Natural killer cell (primary cell): ENCODE data around the gene RESP18. TPM values are rescaled to one million over a fixed set of nuclear protein-coding genes. Genes with fewer than 3 reads are reported as not detected.
"Not testable (repeated sequence)": the region's sequence is repeated elsewhere in the genome, so short reads cannot be mapped to it uniquely, and the experiment has no call there.

Source experiments
- ATAC-seq, 3 donors: fragments of 150-1000 bp in 2 of 3; fragments of 200-7000 bp in 1 of 3; cut with Tn5 transposase; 1 replicate in 1 of 3; 2 replicates in 2 of 3; pipeline ENCODE4 v1.10.0; 2021; ENCODE audit warnings: mild to moderate bottlenecking in 2 of 3, moderate library complexity in 2 of 3
- DNase-seq, 2 donors: peaks; one replicate each; pipeline versions ENCODE4 v3.0.0 to v3.0.0-alpha.2; 2013 to 2021; ENCODE audit warnings: mixed read lengths in 1 of 2
- H3K27ac ChIP-seq: one replicate; pipeline ENCODE4 v1.5.1; 2013; ENCODE audit warnings: mild to moderate bottlenecking, low read length
- H3K27me3 ChIP-seq: one replicate; pipeline ENCODE4 v1.6.1; 2013; ENCODE audit warnings: low read length; ENCODE audit not compliant: control insufficient read depth, insufficient read depth
- H3K36me3 ChIP-seq: one replicate; pipeline ENCODE4 v1.6.1; 2013; ENCODE audit warnings: low read length; ENCODE audit not compliant: control insufficient read depth, insufficient read depth
- H3K4me1 ChIP-seq: one replicate; pipeline ENCODE4 v1.6.1; 2013; ENCODE audit warnings: low read length; ENCODE audit not compliant: control insufficient read depth, insufficient read depth
- H3K4me3 ChIP-seq: one replicate; pipeline ENCODE4 v1.5.1; 2013; ENCODE audit warnings: low read length
- H3K9me3 ChIP-seq: one replicate; pipeline ENCODE4 v1.6.1; 2013; ENCODE audit warnings: low read length; ENCODE audit not compliant: control insufficient read depth, insufficient read depth
- H3K27ac Mint-ChIP-seq, 2 donors: one replicate each; pipeline ENCODE4 v1.8.0; 2022; ENCODE audit warnings: mild to moderate bottlenecking in 2 of 2, mixed read lengths in 2 of 2, moderate library complexity in 1 of 2
- H3K27me3 Mint-ChIP-seq, 2 donors: one replicate each; pipeline ENCODE4 v1.8.0; 2022; ENCODE audit warnings: low read depth in 2 of 2, mixed read lengths in 2 of 2
- H3K36me3 Mint-ChIP-seq: one replicate; pipeline ENCODE4 v1.8.0; 2022; ENCODE audit warnings: mixed read lengths
- H3K4me1 Mint-ChIP-seq, 2 donors: one replicate each; pipeline ENCODE4 v1.8.0; 2022; ENCODE audit warnings: mixed read lengths in 2 of 2
- H3K4me3 Mint-ChIP-seq: one replicate; pipeline ENCODE4 v1.8.0; 2022; ENCODE audit warnings: mild to moderate bottlenecking, moderate library complexity, mixed read lengths
- H3K9me3 Mint-ChIP-seq, 2 donors: one replicate each; pipeline ENCODE4 v1.8.0; 2022; ENCODE audit warnings: mixed read lengths in 2 of 2
- CTCF ChIP-seq: fragments of 200-600 bp; IDR thresholded peaks from one replicate; pipeline ENCODE4 v1.8.0; 2022; ENCODE audit warnings: antibody characterized with exemption
- WGBS: methylation state at CpG from one replicate; pipeline ENCODE4 v1.1.7; 2013; ENCODE audit warnings: missing lambda C conversion rate; ENCODE audit not compliant: insufficient coverage; 5-methylcytosine and 5-hydroxymethylcytosine counted together
- intact Hi-C: fragments of 100-400 bp; cut with micrococcal nuclease; formaldehyde crosslinking; loops from one replicate; pipeline ENCODE4 v1.14.2; 2022
- total RNA-seq, 4 donors: library from RNA; stranded (reverse); fragments of 120-200 nt in 1 of 4; gene quantifications; one replicate each; pipeline versions ENCODE4 v1.2.3 to v1.2.4, GENCODE V29; 2013 to 2022

The RESP18 gene
- total RNA-seq, 3 donors from 2014 or later (not counting 1 experiment from before 2014, with no cell fraction given) = not detected

DNA sequence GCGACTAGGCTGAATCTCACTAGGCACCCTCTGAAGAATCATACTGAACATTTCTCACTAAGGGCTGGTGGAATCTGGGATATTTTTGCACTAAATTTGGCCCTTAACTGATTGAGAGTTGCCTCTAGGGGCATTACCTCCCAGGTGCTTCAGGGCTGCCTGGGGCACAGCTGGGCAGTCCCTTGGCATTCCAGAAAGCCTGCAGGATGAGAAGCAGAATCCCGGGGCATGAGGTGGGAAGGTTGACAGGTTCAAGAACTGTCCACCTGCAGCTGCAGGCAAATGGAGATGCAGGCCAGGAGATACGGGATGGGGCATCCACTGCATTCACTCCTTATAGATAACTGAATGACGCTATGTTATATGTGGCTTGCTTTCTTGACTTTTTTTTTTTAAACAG is 7.4 kb downstream of the RESP18 start:
- TF ChIP-seq CTCF = no peak
- Mint-ChIP-seq H3K9me3 (no peaks in the 10 kb centered on the region), H3K36me3 (no peaks in the 10 kb centered on the region), H3K4me1 (no peaks in the 10 kb centered on the region), H3K27ac (no peak overlapping the region), H3K4me3 (no peak overlapping the region), H3K27me3 (peaks cover 34 to 54% of the 10 kb centered on the region in 2 donors)
- DNase-seq (no peak), ATAC-seq (no peak)
- Histone ChIP-seq H3K27me3 (peaks cover 3% of the 10 kb centered on the region), H3K4me1 (peaks cover 3% of the 10 kb centered on the region), H3K36me3 (no peaks in the 10 kb centered on the region), H3K9me3 (no peaks in the 10 kb centered on the region), H3K4me3 (no peak overlapping the region), H3K27ac (no peak overlapping the region)
- 96% methylated on average over 4 of the region's 4 CpGs for WGBS
- intact Hi-C loops = no loop called here

DNA sequence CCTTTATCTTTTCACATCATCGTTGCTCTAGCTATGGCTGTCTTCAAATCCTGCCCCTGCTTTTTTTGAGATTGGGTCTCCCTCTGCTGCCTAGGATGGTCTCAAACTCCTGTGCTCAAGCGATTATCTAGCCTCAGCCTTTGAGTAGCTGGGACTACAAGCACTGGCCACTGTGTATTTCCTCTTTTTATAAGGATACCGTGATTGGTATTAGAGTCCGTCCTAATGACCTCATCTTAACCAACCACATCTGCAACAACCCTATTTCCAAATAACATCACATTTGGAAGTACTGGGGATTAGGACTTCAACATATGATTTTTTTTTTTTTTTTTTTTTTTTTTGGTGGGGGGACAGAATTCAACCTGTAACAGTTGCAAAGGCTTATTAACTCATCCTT is 9.1 kb downstream of the RESP18 start:
- no peak overlapping the region for H3K4me3 Mint-ChIP-seq
- intact Hi-C loops = no loop called here
- no peak overlapping the region for H3K27ac ChIP-seq
- DNase-seq (no peak), ATAC-seq (no peak)
- H3K4me1 Mint-ChIP-seq = no peaks in the 10 kb centered on the region
- H3K4me3 ChIP-seq = no peak overlapping the region
- peaks cover 26 to 37% of the 10 kb centered on the region in 2 donors for H3K27me3 Mint-ChIP-seq
- 52% methylated on average over 2 of the region's 4 CpGs for WGBS
- H3K36me3 ChIP-seq = no peaks in the 10 kb centered on the region
- no peaks in the 10 kb centered on the region for H3K36me3 Mint-ChIP-seq
- peaks cover 3% of the 10 kb centered on the region for H3K4me1 ChIP-seq
- no peaks in the 10 kb centered on the region for H3K9me3 ChIP-seq
- TF ChIP-seq CTCF = no peak
- no peaks in the 10 kb centered on the region for H3K27me3 ChIP-seq
- no peaks in the 10 kb centered on the region for H3K9me3 Mint-ChIP-seq
- H3K27ac Mint-ChIP-seq = no peak overlapping the region

DNA sequence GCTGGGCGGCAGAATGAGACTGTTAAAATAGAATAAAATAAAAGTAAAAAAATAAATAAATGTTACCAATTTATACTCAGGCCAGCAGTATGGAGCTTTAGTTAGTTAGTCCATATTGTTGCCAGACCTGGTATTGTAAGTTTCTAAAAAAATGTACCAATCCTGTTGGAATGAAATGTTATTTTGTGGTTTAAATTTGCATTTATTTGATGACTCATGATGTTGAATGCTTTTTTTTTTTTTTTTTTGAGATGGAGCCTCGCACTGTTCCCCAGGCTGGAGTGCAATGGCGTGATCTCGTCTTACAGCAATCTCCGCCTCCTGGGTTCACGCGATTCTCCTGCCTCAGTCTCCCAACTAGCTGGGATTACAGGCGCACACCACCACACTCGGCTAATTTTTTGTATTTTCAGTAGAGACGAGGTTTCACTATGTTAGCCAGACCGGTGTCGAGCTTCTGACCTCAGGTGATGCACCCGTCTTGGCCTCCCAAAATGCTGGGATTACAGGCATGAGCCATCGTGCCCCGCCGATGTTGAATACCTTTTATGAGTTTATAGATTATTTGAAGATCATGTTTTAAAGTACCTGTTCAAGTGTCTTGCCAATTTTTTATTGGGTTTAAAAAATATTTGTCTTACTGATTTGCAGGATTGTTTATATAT is 17.6 kb downstream of the RESP18 start:
- H3K27ac Mint-ChIP-seq = no peak overlapping the region
- no peaks in the 10 kb centered on the region for H3K4me1 Mint-ChIP-seq
- Histone ChIP-seq H3K9me3 (no peaks in the 10 kb centered on the region), H3K27me3 (peaks cover 4% of the 10 kb centered on the region), H3K27ac (no peak overlapping the region), H3K4me3 (no peak overlapping the region), H3K36me3 (no peaks in the 10 kb centered on the region), H3K4me1 (no peaks in the 10 kb centered on the region)
- peaks cover 15 to 24% of the 10 kb centered on the region in 2 donors for H3K27me3 Mint-ChIP-seq
- no peak for TF ChIP-seq CTCF
- 90% methylated on average over 15 of the region's 16 CpGs for WGBS
- H3K36me3 Mint-ChIP-seq = no peaks in the 10 kb centered on the region
- no peak overlapping the region for H3K4me3 Mint-ChIP-seq
- no peak for ATAC-seq
- DNase-seq = no peak
- H3K9me3 Mint-ChIP-seq = no peaks in the 10 kb centered on the region
- intact Hi-C loops = no loop called here

DNA sequence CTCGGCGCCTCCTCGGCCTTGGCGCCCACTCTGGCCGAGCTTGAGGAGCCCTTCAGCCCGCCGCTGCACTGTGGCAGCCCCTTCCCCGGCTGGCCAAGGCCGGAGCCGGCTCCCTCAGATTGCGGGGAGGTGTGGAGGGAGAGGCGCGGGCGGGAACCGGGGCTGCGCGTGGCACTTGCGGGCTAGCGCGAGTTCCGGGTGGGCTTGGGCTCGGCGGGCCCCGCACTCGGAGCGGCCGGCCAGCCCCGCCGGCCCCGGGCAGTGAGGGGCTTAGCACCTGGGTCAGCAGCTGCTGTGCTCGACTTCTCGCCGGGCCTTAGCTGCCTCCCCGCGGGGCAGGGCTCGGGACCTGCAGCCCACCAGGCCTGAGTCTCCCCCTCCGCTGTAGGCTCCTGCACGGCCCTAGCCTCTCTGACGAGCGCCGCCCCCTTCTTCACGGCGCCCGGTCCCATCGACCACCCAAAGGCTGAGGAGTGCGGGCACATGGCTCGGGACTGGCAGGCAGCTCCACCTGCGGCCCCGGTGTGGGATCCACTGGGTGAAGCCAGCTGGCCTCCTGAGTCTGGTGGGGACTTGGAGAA is 19.8 kb downstream of the RESP18 start:
- H3K4me1 ChIP-seq, H3K9me3 ChIP-seq, DNase-seq, H3K4me3 Mint-ChIP-seq, H3K36me3 ChIP-seq, ATAC-seq, H3K27ac ChIP-seq, H3K4me3 ChIP-seq, H3K27ac Mint-ChIP-seq, H3K4me1 Mint-ChIP-seq, intact Hi-C loops, H3K9me3 Mint-ChIP-seq, H3K36me3 Mint-ChIP-seq: not testable (repeated sequence)
- 94% methylated on average over 49 of the region's 49 CpGs for WGBS
- H3K27me3 Mint-ChIP-seq = peaks cover 24 to 27% of the 10 kb centered on the region in 2 donors
- peaks cover 21% of the 10 kb centered on the region for H3K27me3 ChIP-seq
